Activated CD4-positive, CD25-positive, alpha-beta regulatory T cell treated with anti-CD3 and anti-CD28 coated beads, Interleukin-2, amount 50 U/mL, for 72 hours (primary cell): Measurements from ENCODE around the gene IAH1.
"Not testable (repeated sequence)": the region's sequence is repeated elsewhere in the genome, so short reads cannot be mapped to it uniquely, and the experiment has no call there.

Experiments
- DNase-seq: peaks from one replicate; pipeline ENCODE4 v3.0.0; 2021

IAH1 gene

DNA sequence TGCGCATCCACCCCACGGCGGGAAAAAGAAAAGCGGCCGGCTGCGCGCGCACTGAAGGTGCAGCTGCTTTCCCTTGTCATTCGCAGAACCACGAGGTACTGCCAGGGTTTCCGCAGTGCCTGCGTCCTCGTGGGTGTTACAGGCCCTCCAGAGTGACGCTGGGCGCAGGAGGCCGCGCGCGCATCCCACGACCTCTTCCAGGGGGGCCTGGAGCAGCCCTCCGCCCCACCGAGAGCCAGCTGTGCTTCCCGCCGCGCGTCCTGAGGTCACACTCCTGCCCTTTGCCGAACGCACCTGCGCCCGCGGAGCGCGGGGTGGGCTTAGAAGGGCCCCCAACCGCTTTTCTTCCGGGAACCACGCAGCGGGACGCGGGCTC is 378 bp upstream of the IAH1 start:
- DNase-seq, result peak; percentile 50

GRCh38 chr2:9477914-9478313 is 3.6 kb downstream of the IAH1 start:
- DNase-seq, result no peak

DNA sequence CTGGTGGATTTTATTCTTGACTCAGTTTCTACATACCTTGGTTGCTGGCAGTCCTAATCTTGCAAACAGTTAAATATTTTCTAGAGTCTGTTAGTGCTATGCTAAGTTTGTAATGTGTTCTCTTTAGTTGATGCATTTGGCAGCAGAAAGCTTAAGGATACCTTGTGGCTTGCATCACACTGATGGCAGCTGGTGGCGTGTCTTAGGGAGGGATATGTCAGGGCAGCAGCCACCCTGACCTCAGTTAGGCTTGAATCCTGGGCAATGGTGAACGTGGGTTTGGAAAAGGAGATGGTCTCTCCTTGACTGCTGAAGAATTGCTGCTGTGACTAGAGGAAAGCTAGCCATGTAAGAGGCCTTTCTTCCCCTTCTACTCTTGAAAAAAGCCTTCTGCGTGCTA is 4.2 kb downstream of the IAH1 start:
- no peak for DNase-seq

DNA sequence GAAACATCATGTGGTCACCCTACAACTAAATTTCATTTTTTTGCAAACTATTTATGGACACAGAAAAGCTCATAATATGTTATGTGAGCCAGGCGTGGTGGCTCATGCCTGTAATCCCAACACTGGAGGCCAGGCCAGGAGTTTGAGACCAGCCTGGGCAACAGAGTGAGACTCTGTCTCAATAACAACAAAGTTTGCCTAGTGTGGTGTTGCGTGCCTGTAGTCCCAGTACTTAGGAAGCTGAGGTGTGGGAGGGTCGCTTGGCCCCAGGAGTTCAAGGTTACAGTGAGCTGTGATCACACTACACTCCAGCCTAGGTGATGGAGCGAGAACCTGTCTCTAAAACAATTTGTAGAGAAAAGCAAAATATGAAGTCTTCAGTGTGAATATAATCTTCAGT is 5.8 kb downstream of the IAH1 start:
- no peak for DNase-seq

- no peak for DNase-seq
Measured at GRCh38 chr2:9483107-9483506, 8.8 kb downstream of the IAH1 start.

DNA sequence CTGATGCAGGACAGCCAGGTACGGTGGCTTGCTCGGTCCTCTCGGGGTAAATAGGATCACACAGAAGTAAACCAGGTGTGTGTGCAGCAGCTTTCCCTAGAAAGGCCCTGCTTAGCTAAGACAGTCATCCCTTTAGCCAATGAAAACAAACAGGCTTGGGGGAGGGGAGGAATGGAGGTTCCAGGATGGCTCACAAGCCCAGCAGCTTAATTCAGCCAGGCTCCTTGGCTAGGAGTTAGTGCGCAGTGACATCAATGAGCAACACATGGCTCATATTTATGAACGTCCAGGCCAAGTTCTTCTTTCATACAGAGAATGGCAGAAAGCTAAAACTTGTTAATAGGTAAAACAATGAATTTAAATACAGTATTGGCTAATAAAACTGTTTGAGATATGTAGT is 10.2 kb downstream of the IAH1 start:
- no peak for DNase-seq

- no peak for DNase-seq
Measured at GRCh38 chr2:9488583-9489547, 14.5 kb downstream of the IAH1 start.

DNA sequence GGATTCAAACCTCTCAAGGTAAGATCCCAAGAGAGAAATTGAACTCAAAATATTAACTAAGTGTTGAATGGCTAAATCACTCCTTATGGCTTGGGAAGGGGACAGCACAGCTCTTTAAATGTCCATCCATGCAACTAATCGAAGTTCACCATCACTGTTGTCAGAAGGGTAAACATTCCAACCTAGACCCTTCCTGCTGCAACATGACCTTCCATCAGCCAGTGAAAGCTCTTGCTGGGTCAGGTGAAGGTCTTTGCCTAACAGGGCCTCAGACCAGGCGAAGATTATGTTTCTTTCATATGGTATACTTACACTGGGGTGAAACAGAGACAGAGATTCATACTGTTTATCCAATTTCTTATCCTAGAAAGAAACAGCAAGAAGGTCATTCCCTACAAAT is 16.4 kb downstream of the IAH1 start:
- DNase-seq, result no peak

GRCh38 chr2:9492927-9493326 is 18.6 kb downstream of the IAH1 start:
- no peak for DNase-seq

DNA sequence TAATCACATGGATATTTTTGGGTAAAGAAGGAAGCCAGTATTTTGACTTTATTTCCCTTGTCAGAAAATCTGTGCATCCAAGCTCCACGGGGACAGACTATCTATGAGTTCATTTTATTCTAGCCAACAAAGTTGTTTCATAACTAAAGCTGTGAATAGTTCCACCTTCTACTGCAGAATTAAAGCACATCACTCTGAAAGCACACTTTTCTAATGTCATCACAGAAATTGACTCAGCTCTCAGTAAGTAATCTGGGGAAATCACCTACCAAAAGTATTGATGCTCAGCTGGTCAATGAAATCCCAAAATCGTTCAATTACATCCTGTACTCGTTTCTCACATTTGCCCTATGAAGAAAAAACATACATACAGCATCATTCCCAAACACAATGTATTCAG is 19.1 kb downstream of the IAH1 start:
- no peak for DNase-seq

GRCh38 chr2:9494081-9494480 is 19.7 kb downstream of the IAH1 start:
- DNase-seq, result no peak

DNA sequence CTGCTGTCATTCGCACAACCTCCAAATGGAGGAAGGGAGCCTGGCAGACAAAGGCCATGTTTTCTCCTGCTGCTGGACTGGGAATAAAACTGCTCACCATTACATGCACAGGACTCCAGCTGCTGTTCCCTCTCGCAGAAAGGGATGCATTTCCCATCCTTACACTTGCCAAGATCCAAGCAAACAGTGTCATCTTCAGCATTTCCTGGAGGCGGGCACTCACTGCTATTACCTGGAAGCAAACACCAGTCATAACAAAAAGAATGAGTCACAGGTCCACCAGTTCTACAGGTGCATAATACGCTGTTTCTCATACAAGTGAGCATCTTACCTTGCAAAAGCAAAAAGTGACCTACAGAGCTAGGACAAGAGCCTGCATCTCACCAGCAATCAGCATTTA is 22.7 kb downstream of the IAH1 start:
- no peak for DNase-seq

DNA sequence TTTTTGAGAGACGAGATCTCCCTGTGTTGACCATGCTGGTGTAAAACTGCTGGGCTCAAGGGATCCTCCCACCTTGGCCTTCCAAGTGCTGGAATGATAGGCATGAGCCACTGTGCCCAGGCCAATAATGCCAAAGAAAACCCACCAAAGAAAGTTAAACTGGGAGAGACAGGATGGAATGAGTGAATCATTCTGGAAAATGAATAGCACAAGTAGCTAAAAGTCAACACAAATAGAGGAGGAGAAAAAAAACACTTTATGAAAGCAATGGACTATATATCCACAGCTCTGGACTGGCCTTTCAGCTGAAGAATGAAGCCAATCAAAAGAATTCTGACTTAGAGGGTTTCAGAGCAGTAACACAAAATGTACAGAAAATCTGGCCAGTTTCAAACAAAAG is 23.9 kb downstream of the IAH1 start:
- no peak for DNase-seq

DNA sequence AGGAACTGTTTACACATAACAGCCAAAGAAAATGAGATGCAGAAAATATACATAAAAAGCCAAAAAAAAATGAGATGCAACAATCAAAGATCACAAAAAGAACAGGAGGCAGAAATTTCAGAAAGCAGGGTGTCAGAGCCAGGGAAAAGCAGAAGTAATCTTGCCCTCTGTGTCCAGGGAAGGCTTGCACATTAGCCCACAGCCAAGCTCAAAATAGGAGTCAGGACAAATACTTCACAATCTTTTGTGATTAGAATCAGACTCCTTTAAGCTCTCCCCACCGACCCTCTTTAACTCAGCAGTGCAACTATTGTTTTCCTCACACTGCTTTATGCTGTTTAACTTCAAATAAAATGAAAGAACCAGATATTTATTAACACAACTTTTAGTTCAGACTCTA is 34.6 kb downstream of the IAH1 start:
- DNase-seq, result no peak

- not testable (repeated sequence) for DNase-seq
Measured at GRCh38 chr2:9513946-9514345, 39.6 kb downstream of the IAH1 start.

GRCh38 chr2:9517118-9517782 is 42.9 kb downstream of the IAH1 start:
- DNase-seq, result no peak

GRCh38 chr2:9518163-9518562 is 43.8 kb downstream of the IAH1 start:
- DNase-seq, result no peak

DNA sequence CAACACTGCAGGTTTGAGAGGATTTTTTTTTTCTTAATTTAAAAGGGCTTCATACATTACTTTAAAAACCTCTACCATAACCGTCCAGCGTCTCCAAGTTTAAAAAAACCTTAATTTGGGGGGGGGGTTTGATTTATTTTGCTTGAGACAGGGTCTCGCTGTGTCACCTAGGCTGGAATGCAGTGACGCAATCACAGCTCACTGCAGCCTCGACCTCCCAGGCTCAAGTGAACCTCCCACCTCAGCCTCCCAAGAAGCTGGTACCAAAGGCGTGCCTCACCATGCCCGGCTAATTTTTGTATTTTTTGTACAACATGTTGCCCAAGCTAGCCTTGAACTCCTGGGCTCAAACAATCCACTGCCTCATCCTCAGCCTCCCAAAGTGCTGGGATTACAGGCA is 44.4 kb downstream of the IAH1 start:
- no peak for DNase-seq

DNA sequence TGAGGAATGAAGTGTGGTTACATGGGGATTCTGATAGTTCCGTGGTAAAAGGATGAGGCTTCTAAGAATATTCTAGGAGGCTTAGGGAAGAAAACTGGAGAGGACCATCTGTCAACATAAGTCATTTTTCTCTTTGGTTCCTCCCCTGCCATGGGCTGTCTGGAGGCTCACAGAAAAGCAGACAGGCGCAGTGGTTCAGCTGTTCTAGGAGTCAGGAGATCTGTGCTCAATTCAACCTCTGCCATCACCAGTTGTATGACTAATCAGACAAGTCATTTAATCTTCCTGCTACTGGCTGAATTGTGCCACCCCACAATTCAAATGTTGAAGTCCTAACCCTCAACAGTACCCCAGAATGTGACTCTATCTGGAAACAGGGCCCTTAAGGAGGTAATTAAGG is 44.9 kb downstream of the IAH1 start:
- no peak for DNase-seq

DNA sequence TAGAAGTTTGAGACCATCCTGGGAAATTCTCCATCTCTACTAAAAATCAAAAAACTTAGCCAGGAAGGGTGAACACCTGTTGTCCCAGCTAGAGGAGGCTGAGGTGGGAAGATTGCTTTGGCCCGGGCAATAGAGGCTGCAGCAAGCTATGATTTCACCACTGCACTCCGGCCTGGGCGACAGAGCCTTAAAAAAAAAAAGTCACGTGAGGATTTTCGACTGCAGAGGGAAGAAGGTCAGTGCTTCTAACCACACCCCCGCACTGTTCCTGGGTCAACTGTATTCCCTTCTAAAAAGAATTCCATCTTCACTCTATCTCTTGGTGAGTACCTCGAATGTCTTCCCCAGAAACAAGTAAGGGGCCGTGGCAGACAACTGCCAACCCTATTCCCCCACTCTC is 49.9 kb downstream of the IAH1 start:
- DNase-seq, result no peak

- DNase-seq, result no peak
Measured at GRCh38 chr2:9525266-9525665, 50.9 kb downstream of the IAH1 start.

- no peak for DNase-seq
Measured at GRCh38 chr2:9527995-9528787, 53.8 kb downstream of the IAH1 start.

DNA sequence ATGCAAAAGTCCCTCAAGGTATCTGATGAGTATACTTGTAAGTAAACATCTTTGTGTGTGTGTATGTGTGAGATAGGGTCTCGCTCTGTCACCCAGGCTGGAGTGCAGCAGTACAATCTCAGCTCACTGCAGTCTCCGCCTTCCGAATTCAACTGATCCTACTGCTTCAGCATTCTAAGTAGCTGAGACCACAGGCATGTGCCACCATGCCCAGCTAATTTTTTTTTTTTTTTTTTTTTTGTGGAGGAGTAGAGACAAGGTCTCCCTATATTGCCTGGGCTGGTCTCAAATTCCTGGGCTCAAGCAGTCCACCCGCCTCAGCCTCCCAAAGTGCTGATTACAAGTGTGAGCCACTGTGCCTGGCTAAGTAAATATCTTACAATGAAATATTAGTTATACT is 58.1 kb downstream of the IAH1 start:
- no peak for DNase-seq

GRCh38 chr2:9533663-9534062 is 59.3 kb downstream of the IAH1 start:
- no peak for DNase-seq
